ENCODE data around the gene FHAD1. TPM values are rescaled to one million over a fixed set of nuclear protein-coding genes. Genes with fewer than 3 reads are reported as not detected.

FHAD1 gene
- total RNA-seq, 1 experiment from 2014 or later: 1.9 TPM

DNA sequence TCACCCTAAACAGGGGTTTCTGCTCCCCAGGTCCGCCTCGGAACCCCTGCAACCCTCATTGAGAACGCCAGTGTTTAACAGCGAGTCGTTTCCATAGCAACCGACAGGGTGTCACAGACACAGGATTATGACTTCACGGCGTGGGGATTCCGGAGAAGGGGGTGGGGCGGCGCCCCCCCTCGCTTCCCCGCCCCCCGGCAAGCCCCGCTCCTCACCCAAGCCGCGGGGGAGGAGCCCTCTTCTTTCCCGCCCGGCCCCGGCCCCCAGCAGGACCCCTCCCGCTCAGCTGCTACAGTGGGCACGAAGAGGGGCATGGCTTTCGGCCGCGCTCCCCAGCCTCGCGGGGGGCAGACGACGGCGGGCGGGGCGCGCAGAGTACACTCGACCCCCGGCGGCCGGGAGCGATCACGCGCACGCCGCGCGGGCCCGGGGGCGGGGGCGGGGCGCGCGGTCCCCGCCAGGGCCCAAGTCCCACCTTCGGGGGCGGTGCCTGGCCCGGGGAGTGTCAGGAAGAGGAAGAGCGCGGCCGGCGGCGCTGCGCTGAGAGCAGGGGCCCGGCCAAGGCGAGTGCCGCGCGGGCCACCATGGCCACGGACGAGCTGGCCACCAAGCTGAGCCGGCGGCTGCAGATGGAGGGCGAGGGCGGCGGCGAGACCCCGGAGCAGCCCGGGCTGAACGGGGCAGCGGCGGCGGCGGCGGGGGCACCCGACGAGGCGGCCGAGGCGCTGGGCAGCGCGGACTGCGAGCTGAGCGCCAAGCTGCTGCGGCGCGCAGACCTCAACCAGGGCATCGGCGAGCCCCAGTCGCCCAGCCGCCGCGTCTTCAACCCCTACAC is 162.6 kb downstream of the FHAD1 start, which contains the start of gene EFHD2:
EFHD2 (plus strand) TSS at position 501 of the 835 bp plus-strand sequence; CDS start at position 585, 84 bp downstream.
- Histone ChIP-seq H3K4me2 (ENCODE audit: insufficient read depth, insufficient read length, low read length) (peak within 1 kb of the TSS; percentile 50), H2AFZ (ENCODE audit: low read length) (no peak within 1 kb of the TSS)

More for the DNA sequence above, 162.6 kb downstream of the FHAD1 start, which contains the start of gene EFHD2:
- Histone ChIP-seq H2BK15ac (ENCODE audit: low read depth, low read length) (no peak within 1 kb of the TSS), H3K18ac (ENCODE audit: insufficient read length, low read depth, low read length) (peak within 1 kb of the TSS; percentile 65), H4K91ac (ENCODE audit: insufficient read length, low read depth, low read length) (no peak within 1 kb of the TSS), H4K5ac (ENCODE audit: insufficient read length, low read depth, low read length) (no peak within 1 kb of the TSS), H2AK5ac (ENCODE audit: insufficient read length, low read length) (no peak within 1 kb of the TSS), H3K27ac (ENCODE audit: insufficient read length, low read depth, low read length) (no peak within 1 kb of the TSS), H2BK12ac (ENCODE audit: insufficient read length, low read depth, low read length) (no peak within 1 kb of the TSS), H2BK120ac (ENCODE audit: low read depth, low read length, poor library complexity, severe bottlenecking) (no peak within 1 kb of the TSS), H3T11ph (ENCODE audit: low read length) (no peak within 1 kb of the TSS), H3K4me1 (ENCODE audit: insufficient read depth, low read length) (no peaks in the 10 kb centered on the region), H2BK20ac (ENCODE audit: low read depth, low read length, poor library complexity, severe bottlenecking) (no peak within 1 kb of the TSS), H3K79me2 (ENCODE audit: insufficient read depth, low read length) (no peaks in the 10 kb centered on the region), H3K79me1 (ENCODE audit: insufficient read depth, low read depth, low read length, poor library complexity, severe bottlenecking) (no peaks in the 10 kb centered on the region), H3K27me3 (ENCODE audit: insufficient read depth, low read length) (peaks cover 4% of the 10 kb centered on the region; the same call in 1 of the 2 replicates), H3K23me2 (ENCODE audit: insufficient read length, low read depth, low read length, poor library complexity, severe bottlenecking) (peaks cover 9% of the 10 kb centered on the region), H3K9ac (ENCODE audit: extremely low read depth, insufficient read length, low read length) (no peak within 1 kb of the TSS), H3K56ac (ENCODE audit: insufficient read length, low read depth, low read length) (no peak within 1 kb of the TSS), H2BK5ac (ENCODE audit: insufficient read length, low read length) (no peak within 1 kb of the TSS), H3K23ac (ENCODE audit: insufficient read length, low read depth, low read length) (no peak within 1 kb of the TSS), H3K14ac (ENCODE audit: insufficient read depth, low read length) (peak within 1 kb of the TSS; percentile 49), H4K20me1 (ENCODE audit: control insufficient read depth, insufficient read depth, insufficient read length) (no peaks in the 10 kb centered on the region), H3K4ac (ENCODE audit: low read depth, low read length) (no peak within 1 kb of the TSS), H3K9me3 (ENCODE audit: control insufficient read depth, low read depth, low read length) (no peaks in the 10 kb centered on the region), H4K8ac (replicated peaks; ENCODE audit: insufficient read length, low read depth, low read length) (no peak within 1 kb of the TSS)
- H3K4me3 Mint-ChIP-seq: peak within 1 kb of the TSS; percentile 79 to 88
- TF ChIP-seq, protein P1, sequence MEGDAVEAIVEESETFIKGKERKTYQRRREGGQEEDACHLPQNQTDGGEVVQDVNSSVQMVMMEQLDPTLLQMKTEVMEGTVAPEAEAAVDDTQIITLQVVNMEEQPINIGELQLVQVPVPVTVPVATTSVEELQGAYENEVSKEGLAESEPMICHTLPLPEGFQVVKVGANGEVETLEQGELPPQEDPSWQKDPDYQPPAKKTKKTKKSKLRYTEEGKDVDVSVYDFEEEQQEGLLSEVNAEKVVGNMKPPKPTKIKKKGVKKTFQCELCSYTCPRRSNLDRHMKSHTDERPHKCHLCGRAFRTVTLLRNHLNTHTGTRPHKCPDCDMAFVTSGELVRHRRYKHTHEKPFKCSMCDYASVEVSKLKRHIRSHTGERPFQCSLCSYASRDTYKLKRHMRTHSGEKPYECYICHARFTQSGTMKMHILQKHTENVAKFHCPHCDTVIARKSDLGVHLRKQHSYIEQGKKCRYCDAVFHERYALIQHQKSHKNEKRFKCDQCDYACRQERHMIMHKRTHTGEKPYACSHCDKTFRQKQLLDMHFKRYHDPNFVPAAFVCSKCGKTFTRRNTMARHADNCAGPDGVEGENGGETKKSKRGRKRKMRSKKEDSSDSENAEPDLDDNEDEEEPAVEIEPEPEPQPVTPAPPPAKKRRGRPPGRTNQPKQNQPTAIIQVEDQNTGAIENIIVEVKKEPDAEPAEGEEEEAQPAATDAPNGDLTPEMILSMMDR (conservative IDR thresholded peaks at IDR 0.05): no peak
- no CpG with 5 or more reads among the region's 99 CpGs for WGBS (ENCODE audit: extremely low coverage, insufficient read length, low lambda C conversion rate)
- H3K36me3 Mint-ChIP-seq (ENCODE audit: insufficient read depth in 1 of 3, low read depth in 3 of 3): peaks cover 0 to under 1% (median 0%) of the 10 kb centered on the region in 3 experiments; a peak in 1 of 7 replicates
- no peaks in the 10 kb centered on the region for H3K9me3 Mint-ChIP-seq
- H3K27me3 Mint-ChIP-seq (ENCODE audit: low read depth): peaks cover 73% of the 10 kb centered on the region
- H3K4me1 Mint-ChIP-seq: peaks cover 21 to 35% of the 10 kb centered on the region in 2 experiments
- H3K27ac Mint-ChIP-seq: peak within 1 kb of the TSS in 1 of 3 experiments; percentile 95; a peak in 2 of 7 replicates
- DNase-seq: peak; percentile 79
